Colonic mucosa (tissue), 4 donors: ENCODE data around the gene NR1H3. TPM values are rescaled to one million over a fixed set of nuclear protein-coding genes. Genes with fewer than 3 reads are reported as not detected.
"Not testable (repeated sequence)": the region's sequence is repeated elsewhere in the genome, so short reads cannot be mapped to it uniquely, and the experiment has no call there.

Experiments
- DNase-seq: peaks from one replicate; pipeline ENCODE4 v3.0.0-alpha.2; 2020
- H3K27ac ChIP-seq: fragments of 200-600 bp; one replicate; pipeline ENCODE4 v1.8.0; 2021
- H3K27me3 ChIP-seq: fragments of 200-600 bp; one replicate; pipeline ENCODE4 v1.8.0; 2021
- H3K36me3 ChIP-seq: fragments of 200-600 bp; one replicate; pipeline ENCODE4 v1.8.0; 2021
- H3K4me1 ChIP-seq: fragments of 200-600 bp; one replicate; pipeline ENCODE4 v1.8.0; 2021; ENCODE audit warnings: mild to moderate bottlenecking
- H3K4me3 ChIP-seq: fragments of 200-600 bp; one replicate; pipeline ENCODE4 v1.8.0; 2021
- H3K9ac ChIP-seq, 2 donors: one replicate each; pipeline ENCODE4 v1.7.0; 2013; ENCODE audit warnings: control low read depth in 2 of 2, low read depth in 2 of 2, low read length in 2 of 2
- H3K9me3 ChIP-seq: fragments of 200-600 bp; one replicate; pipeline ENCODE4 v1.8.0; 2021
- CTCF ChIP-seq: fragments of 200-600 bp; IDR thresholded peaks from one replicate; pipeline ENCODE4 v1.8.0; 2022; ENCODE audit warnings: antibody characterized with exemption, mild to moderate bottlenecking
- intact Hi-C: fragments of 100-400 bp; cut with DNase I; formaldehyde crosslinking; loops from one replicate; pipeline ENCODE4 v1.14.1; 2022
- total RNA-seq, 2 donors: library from RNA; stranded (reverse); fragmentation: NEBNext Ultra II Directional in 1 of 2; extraction: Animal tissue kit (Norgen Biotek cat#: 25700) in 1 of 2; gene quantifications; one replicate each; pipeline ENCODE4 v1.2.1, GENCODE V29; 2021
- donor health status: healthy.
- donor health status: DM: no; HTN: no; CAD: no.
- donor health status: DM: no; HTN: no; CAD: no.

NR1H3 gene
- 10 to 100 TPM; 28.3 to 43.1 TPM for total RNA-seq

GRCh38 chr11:47257517-47258316 lies at the start of gene NR1H3:
Gene NR1H3, plus strand, starts transcription at chr11:47257996. Its CDS starts 1,221 bp downstream, at chr11:47259217.
- Histone ChIP-seq H3K27me3 (no peaks in the 10 kb centered on the region), H3K9ac (peak within 1 kb of the TSS; percentile 64 to 70), H3K4me3 (peak within 1 kb of the TSS; percentile 19), H3K27ac (peak within 1 kb of the TSS; percentile 48), H3K9me3 (no peaks in the 10 kb centered on the region), H3K4me1 (peaks cover 10% of the 10 kb centered on the region), H3K36me3 (no peaks in the 10 kb centered on the region)
- DNase-seq, result peak; percentile 82
- intact Hi-C loops, result no loop called here
- no peak for TF ChIP-seq CTCF

- H3K36me3 ChIP-seq, H3K4me1 ChIP-seq, H3K4me3 ChIP-seq, intact Hi-C loops, H3K27me3 ChIP-seq, H3K9ac ChIP-seq, H3K27ac ChIP-seq, H3K9me3 ChIP-seq, DNase-seq: not testable (repeated sequence)
Observed at GRCh38 chr11:47208008-47208552, 49.7 kb upstream of the NR1H3 start.

DNA sequence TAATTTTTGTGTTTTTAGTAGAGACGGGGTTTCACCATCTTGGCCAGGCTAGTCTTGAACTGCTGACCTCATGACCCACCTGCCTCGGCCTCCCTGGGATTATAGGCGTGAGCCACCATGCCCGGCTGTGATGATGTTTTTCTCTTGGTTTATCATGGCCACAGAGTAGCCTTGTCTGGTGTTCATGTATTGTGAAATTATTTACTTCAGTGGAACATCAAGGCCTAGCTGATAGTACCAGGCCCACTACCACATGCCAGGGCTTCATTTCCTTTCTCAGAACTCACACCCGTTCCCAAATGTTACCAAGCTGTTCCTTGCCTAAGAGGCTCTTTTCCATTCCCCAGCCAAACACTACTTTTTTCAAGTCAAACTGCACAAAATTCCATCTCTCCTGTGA lies 49.2 kb upstream of the NR1H3 start:
- Histone ChIP-seq H3K4me1 (no peaks in the 10 kb centered on the region), H3K4me3 (no peak overlapping the region), H3K9ac (no peak overlapping the region), H3K27me3 (no peaks in the 10 kb centered on the region), H3K36me3 (no peaks in the 10 kb centered on the region), H3K9me3 (no peaks in the 10 kb centered on the region), H3K27ac (no peak overlapping the region)
- intact Hi-C loops, result no loop called here
- no peak for DNase-seq
- no peak for TF ChIP-seq CTCF

- intact Hi-C loops, result loop anchor here (5.0 kb wide), 1 partner anchor 36 kb away; the partner anchor contains the start of gene ARFGAP2
- DNase-seq, result peak; percentile 63
- H3K27ac ChIP-seq, result no peak overlapping the region
- peaks cover 8% of the 10 kb centered on the region for H3K4me1 ChIP-seq
- H3K4me3 ChIP-seq, result no peak overlapping the region
- H3K9ac ChIP-seq, result no peak overlapping the region
- no peaks in the 10 kb centered on the region for H3K36me3 ChIP-seq
- H3K27me3 ChIP-seq, result no peaks in the 10 kb centered on the region
- H3K9me3 ChIP-seq, result no peaks in the 10 kb centered on the region
- no peak for TF ChIP-seq CTCF
Observed at GRCh38 chr11:47212938-47213337, 44.9 kb upstream of the NR1H3 start.

GRCh38 chr11:47213950-47214565 lies 43.7 kb upstream of the NR1H3 start:
- Histone ChIP-seq H3K4me3 (peak overlapping the region; percentile 69), H3K4me1 (peaks cover 8% of the 10 kb centered on the region), H3K36me3 (no peaks in the 10 kb centered on the region), H3K27ac (peak overlapping the region; percentile 99), H3K27me3 (no peaks in the 10 kb centered on the region), H3K9ac (peak overlapping the region; percentile 68 to 72), H3K9me3 (no peaks in the 10 kb centered on the region)
- intact Hi-C loops, result loop anchor here (5.0 kb wide), 1 partner anchor 37 kb away; the partner anchor contains the start of gene ARFGAP2
- no peak for TF ChIP-seq CTCF
- DNase-seq, result peak; percentile 95
